K562 (cell line): ENCODE results near the gene MX1. TPM values are rescaled to one million over a fixed set of nuclear protein-coding genes. Genes with fewer than 3 reads are reported as not detected.

Experiments
- ATAC-seq: fragments of 200-7000 bp; cut with Tn5 transposase; 3 replicates; pipeline ENCODE4 v1.9.1; 2020; ENCODE audit warnings: moderate library complexity
- BruUV-seq: library from RNA; stranded (reverse); fragments of 400-500 nt; replicated peaks from 2 replicates; lab custom pipeline; 2021; lab: Mats Ljungman, UMichigan
- CTCF ChIA-PET: fragments of 300-600 bp; formaldehyde crosslinking; extraction: SDS; loops from one replicate; lab custom pipeline; 2021; ENCODE audit warnings: low intra/inter-chr PET ratio; lab: Yijun Ruan, JAX
- POLR2A ChIA-PET: fragments of 300-600, 350-650 bp; sonication (Branson Sonifier 250); formaldehyde crosslinking; extraction: SDS; loops from one replicate; lab custom pipeline; 2021; ENCODE audit warnings: antibody characterized with exemption, inconsistent platforms; lab: Yijun Ruan, JAX
- DNase-seq, 4 experiments: peaks; one replicate each; pipeline versions ENCODE4 v3.0.0 to v3.0.0-alpha.2; 2011 to 2018; ENCODE audit warnings: low spot score in 3 of 4, mixed read lengths in 3 of 4; ENCODE audit errors: extremely low read depth in 1 of 4
- FAIRE-seq: peaks from 2 replicates; lab custom pipeline; 2011; peaks lifted over from hg19 to GRCh38; lab: Jason Lieb, UNC
- H2AFZ ChIP-seq: 2 replicates; pipeline ENCODE4 v1.6.0; 2011; ENCODE audit warnings: low read depth, low read length, control low read depth, inconsistent platforms
- H3K27ac ChIP-seq: fragments of 200-600 bp; 3 replicates; pipeline ENCODE4 v1.8.0; 2011; ENCODE audit warnings: low read depth, mild to moderate bottlenecking, control low read depth, inconsistent platforms, low read length, moderate library complexity, mixed read lengths; ENCODE audit errors: extremely low read depth
- H3K27me3 ChIP-seq, 2 experiments: fragments of 300-600 bp in 1 of 2; 2 replicates in 1 of 2; 3 replicates in 1 of 2; pipeline versions ENCODE4 v1.6.0 to v1.8.0; 2011; ENCODE audit warnings: inconsistent platforms in 2 of 2, low read length in 2 of 2, mild to moderate bottlenecking in 1 of 2, mixed read lengths in 1 of 2, moderate library complexity in 1 of 2; ENCODE audit not compliant: control insufficient read depth in 2 of 2, insufficient read depth in 2 of 2
- H3K36me3 ChIP-seq: fragments of 300-600 bp; 3 replicates; pipeline ENCODE4 v1.8.0; 2011; ENCODE audit warnings: mild to moderate bottlenecking, low read length, inconsistent platforms; ENCODE audit not compliant: control insufficient read depth, insufficient read depth
- H3K4me1 ChIP-seq, 2 experiments: fragments of 200-600 bp in 1 of 2; replicated peaks in 1 of 2; 2 replicates in 1 of 2; 3 replicates in 1 of 2; pipeline versions ENCODE4 v1.5.1 to v1.8.0; 2011; ENCODE audit warnings: inconsistent platforms in 2 of 2, low read length in 2 of 2, mild to moderate bottlenecking in 1 of 2, mixed read lengths in 1 of 2, moderate library complexity in 1 of 2; ENCODE audit not compliant: control insufficient read depth in 2 of 2, insufficient read depth in 2 of 2
- H3K4me2 ChIP-seq: 2 replicates; pipeline ENCODE4 v1.6.1; 2011; ENCODE audit warnings: low read length, control low read depth, inconsistent platforms, mixed read lengths; ENCODE audit not compliant: insufficient read depth
- H3K4me3 ChIP-seq: fragments of 200-600 bp; sonication (generic), shearing (Covaris generic); 2 replicates; pipeline ENCODE4 v1.5.1; 2016; ENCODE audit warnings: control low read depth, inconsistent platforms
- H3K79me2 ChIP-seq: fragments of 200-600 bp; 3 replicates; pipeline ENCODE4 v1.8.0; 2011; ENCODE audit warnings: low read length, inconsistent platforms; ENCODE audit not compliant: control insufficient read depth, insufficient read depth
- H3K9ac ChIP-seq, 2 experiments: 2 replicates each; pipeline versions ENCODE4 v1.6.0 to v1.6.1; 2011; ENCODE audit warnings: low read depth in 2 of 2, low read length in 2 of 2, control low read depth in 1 of 2, inconsistent platforms in 1 of 2, mild to moderate bottlenecking in 1 of 2, mixed read lengths in 1 of 2; ENCODE audit not compliant: insufficient read depth in 1 of 2
- H3K9me1 ChIP-seq: one replicate; pipeline ENCODE4 v1.6.0; 2011; ENCODE audit warnings: inconsistent platforms, mild to moderate bottlenecking, low read length, moderate library complexity; ENCODE audit not compliant: control insufficient read depth, insufficient read depth
- H3K9me3 ChIP-seq: replicated peaks from 2 replicates; pipeline ENCODE4 v1.5.1; 2011; ENCODE audit warnings: low read depth, low read length, inconsistent platforms; ENCODE audit not compliant: control insufficient read depth, insufficient read depth
- H4K20me1 ChIP-seq: replicated peaks from 2 replicates; pipeline ENCODE4 v1.6.1; 2011; ENCODE audit warnings: low read length, inconsistent platforms, mixed read lengths; ENCODE audit not compliant: control insufficient read depth, insufficient read depth
- ARNT ChIP-seq, 2 experiments: fragments of 450-650 bp; IDR thresholded peaks; 2 replicates each; pipeline ENCODE4 v1.6.1; 2016; ENCODE audit warnings: mild to moderate bottlenecking in 1 of 2
- CHAMP1 ChIP-seq: fragments of 450-650 bp; IDR thresholded peaks from 2 replicates; pipeline ENCODE4 v1.6.1; 2016; ENCODE audit warnings: mild to moderate bottlenecking
- CHD1 ChIP-seq: fragments of 200-600 bp; sonication (generic); IDR thresholded peaks from one replicate; pipeline ENCODE4 v1.6.1; 2012; ENCODE audit warnings: mild to moderate bottlenecking, moderate library complexity, low read length, inconsistent platforms
- CHD4 ChIP-seq: fragments of 200-600 bp; sonication (generic); IDR thresholded peaks from 3 replicates; pipeline ENCODE4 v1.6.1; 2012; ENCODE audit warnings: low read depth, mild to moderate bottlenecking, mixed read lengths, low read length, inconsistent platforms; ENCODE audit not compliant: insufficient read depth, insufficient replicate concordance, poor library complexity, severe bottlenecking
- HNRNPH1 ChIP-seq: fragments of 200-400 bp; formaldehyde crosslinking; optimal IDR thresholded peaks from 2 replicates; pipeline ENCODE3; 2017; ENCODE audit warnings: low read depth, mild to moderate bottlenecking, low read length, moderate library complexity
- NR2F6 ChIP-seq: fragments of 450-650 bp; formaldehyde crosslinking; IDR thresholded peaks from 2 replicates; pipeline ENCODE4 v1.4.0; 2020; ENCODE audit warnings: mild to moderate bottlenecking
- PYGO2 ChIP-seq: fragments of 450-650 bp; IDR thresholded peaks from 2 replicates; pipeline ENCODE4 v1.6.1; 2016; ENCODE audit warnings: mild to moderate bottlenecking, missing genetic modification characterization, moderate library complexity, missing compliant biosample characterization
- TFAM ChIP-seq: fragments of 250-450 bp; sonication (Bioruptor Pico); conservative IDR thresholded peaks from 2 replicates; pipeline ENCODE4 v1.5.0; 2021; ENCODE audit warnings: mild to moderate bottlenecking, moderate library complexity
- TRIM28 ChIP-seq: fragments of 450-650 bp; IDR thresholded peaks from 2 replicates; pipeline ENCODE4 v1.6.1; 2017
- WGBS: fragments of 100-300 bp; shearing (Covaris generic); methylation state at CpG from one replicate; pipeline ENCODE4 v1.1.6; 2016; ENCODE audit warnings: low coverage, mixed read lengths; ENCODE audit not compliant: insufficient coverage; ENCODE audit errors: missing lambda C conversion rate; 5-methylcytosine and 5-hydroxymethylcytosine counted together
- in situ Hi-C: fragments of 300-500 bp; cut with MboI; formaldehyde crosslinking; loops from 4 replicates; pipeline ENCODE4 v1.15.0; 2018; ENCODE audit warnings: inconsistent platforms, mixed read lengths
- intact Hi-C: fragments of 100-400 bp; cut with micrococcal nuclease; formaldehyde crosslinking; loops from 2 replicates; pipeline ENCODE4 v1.14.2; 2022
- polyA plus RNA-seq, 8 experiments: library from polyadenylated mRNA; depleted of rRNA in 4 of 8; stranded (reverse) in 5 of 8; unstranded in 3 of 8; fragments of >200 nt; fragmentation: Nextera tagmentation in 2 of 8; fragmentation: Illumina TruSeq in 1 of 8; extraction: Ambion mirVana in 2 of 8; extraction: Trizol in 1 of 8; gene quantifications; 2 replicates each; pipeline versions ENCODE4 v1.2.1 to v1.2.3, GENCODE V29; 2011 to 2014; ENCODE audit warnings: inconsistent platforms in 1 of 8, missing spikeins in 1 of 8
- total RNA-seq, 7 experiments: library from RNA; depleted of rRNA in 6 of 7; stranded (reverse); fragments of >200 nt in 6 of 7; fragmentation: Illumina TruSeq in 2 of 7; extraction: Trizol in 2 of 7; gene quantifications; 2 replicates each; pipeline versions ENCODE4 v1.2.1 to v1.2.3, GENCODE V29; 2011 to 2021; ENCODE audit warnings: low replicate concordance in 1 of 7
- TF ChIP-seq, protein P1 (sequence below): sonication (generic); formaldehyde crosslinking; IDR thresholded peaks from 2 replicates; pipeline ENCODE4 v1.8.1; 2022; ENCODE audit warnings: missing genetic modification reagents

MX1 gene
- total and polyA plus RNA-seq, 9 of the 15 experiments (the other 6 are each of a cell fraction or from before 2014, with no cell fraction given), result 0.07 to 0.51 (median 0.21) TPM; not detected in 5

GRCh38 chr21:41451753-41452676 is 26.0 kb downstream of the MX1 start (continued):
- TF ChIP-seq ARNT (IDR thresholded peaks at IDR 0.05), result no peak
- no peak for TF ChIP-seq NR2F6 (CRISPR knock-in tag)
- TF ChIP-seq TFAM, result no peak
- TF ChIP-seq TRIM28, result no peak
- no peak for TF ChIP-seq CHAMP1
- no peak for TF ChIP-seq CHD4

- ChIA-PET POLR2A (no interaction called here), CTCF (no interaction called here)
- H4K20me1 ChIP-seq, result no peaks in the 10 kb centered on the region
- FAIRE-seq (no peak), ATAC-seq (no peak), DNase-seq (no peak)
- H3K9me3 ChIP-seq, result no peaks in the 10 kb centered on the region
- 0% methylated on average over 2 of the region's 3 CpGs for WGBS
- in situ Hi-C loops (no loop called here), intact Hi-C loops (loop anchor here (10.0 kb wide), 1 partner anchor 328 kb away; no protein-coding TSS in a partner anchor)
- no peak overlapping the region for H2AFZ ChIP-seq
- TF ChIP-seq CHD1 (no peak), PYGO2 (tag) (no peak), HNRNPH1 (no peak)
- TF ChIP-seq, protein P1, sequence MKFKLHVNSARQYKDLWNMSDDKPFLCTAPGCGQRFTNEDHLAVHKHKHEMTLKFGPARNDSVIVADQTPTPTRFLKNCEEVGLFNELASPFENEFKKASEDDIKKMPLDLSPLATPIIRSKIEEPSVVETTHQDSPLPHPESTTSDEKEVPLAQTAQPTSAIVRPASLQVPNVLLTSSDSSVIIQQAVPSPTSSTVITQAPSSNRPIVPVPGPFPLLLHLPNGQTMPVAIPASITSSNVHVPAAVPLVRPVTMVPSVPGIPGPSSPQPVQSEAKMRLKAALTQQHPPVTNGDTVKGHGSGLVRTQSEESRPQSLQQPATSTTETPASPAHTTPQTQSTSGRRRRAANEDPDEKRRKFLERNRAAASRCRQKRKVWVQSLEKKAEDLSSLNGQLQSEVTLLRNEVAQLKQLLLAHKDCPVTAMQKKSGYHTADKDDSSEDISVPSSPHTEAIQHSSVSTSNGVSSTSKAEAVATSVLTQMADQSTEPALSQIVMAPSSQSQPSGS (CRISPR knock-in tag), result no peak
- H3K79me2 ChIP-seq, result no peaks in the 10 kb centered on the region
- no peaks in the 10 kb centered on the region for H3K9me1 ChIP-seq
- no TSS peak for BruUV-seq
- no peak overlapping the region for H3K4me2 ChIP-seq
- no peak overlapping the region for H3K4me3 ChIP-seq
- H3K9ac ChIP-seq, result no peak overlapping the region
- H3K27ac ChIP-seq, result no peak overlapping the region
- peaks cover under 1 to 5% of the 10 kb centered on the region in 2 experiments; a peak in 2 of 5 replicates for H3K27me3 ChIP-seq
- no peaks in the 10 kb centered on the region for H3K4me1 ChIP-seq
- no peaks in the 10 kb centered on the region for H3K36me3 ChIP-seq
These were observed 27.2 kb downstream of the MX1 start for GRCh38 chr21:41453198-41453597.
